Left ventricle myocardium inferior (tissue), 1 donor: ENCODE measurements around the gene NNAT. TPM values are rescaled to one million over a fixed set of nuclear protein-coding genes. Genes with fewer than 3 reads are reported as not detected.
"Not testable (repeated sequence)": the region's sequence is repeated elsewhere in the genome, so short reads cannot be mapped to it uniquely, and the experiment has no call there.

Experiments
- DNase-seq: peaks from one replicate; pipeline ENCODE4 v3.0.0-alpha.2; 2020
- H3K27ac ChIP-seq: fragments of 200-600 bp; replicated peaks from 2 replicates; pipeline ENCODE4 v1.8.0; 2021
- H3K27me3 ChIP-seq: fragments of 200-600 bp; 2 replicates; pipeline ENCODE4 v1.8.0; 2021; ENCODE audit warnings: low read depth
- H3K36me3 ChIP-seq: fragments of 200-600 bp; 2 replicates; pipeline ENCODE4 v1.8.0; 2021
- H3K4me1 ChIP-seq: fragments of 200-600 bp; 2 replicates; pipeline ENCODE4 v1.8.0; 2021
- H3K4me3 ChIP-seq: fragments of 200-600 bp; 2 replicates; pipeline ENCODE4 v1.8.0; 2021; ENCODE audit warnings: mild to moderate bottlenecking, moderate library complexity
- H3K9me3 ChIP-seq: fragments of 200-600 bp; replicated peaks from 2 replicates; pipeline ENCODE4 v1.8.0; 2021
- CTCF ChIP-seq: fragments of 200-600 bp; IDR thresholded peaks from 2 replicates; pipeline ENCODE4 v1.8.0; 2021; ENCODE audit warnings: antibody characterized with exemption, mild to moderate bottlenecking, borderline replicate concordance
- intact Hi-C: fragments of 100-400 bp; cut with micrococcal nuclease; formaldehyde crosslinking; loops from one replicate; pipeline ENCODE4 v1.11.0; 2022
- total RNA-seq: library from RNA; stranded (reverse); fragmentation: NEBNext Ultra II Directional; extraction: Animal tissue kit (Norgen Biotek cat#: 25700); gene quantifications from one replicate; pipeline ENCODE4 v1.2.1, GENCODE V29; 2021
- donor health status: DM: no; HTN: yes; CAD: no; lungs with severe emphysema.

The NNAT gene
- total RNA-seq, 1 donor from 2014 or later: 0.33 TPM

GRCh38 chr20:37481610-37482009 lies 39.4 kb upstream of the NNAT start:
- no peaks in the 10 kb centered on the region for H3K9me3 ChIP-seq
- DNase-seq: no peak
- H3K36me3 ChIP-seq: no peaks in the 10 kb centered on the region
- no peak overlapping the region for H3K4me3 ChIP-seq
- no peaks in the 10 kb centered on the region for H3K4me1 ChIP-seq
- no peak for TF ChIP-seq CTCF
- H3K27me3 ChIP-seq: peaks cover 13% of the 10 kb centered on the region
- H3K27ac ChIP-seq: no peak overlapping the region
- intact Hi-C loops: no loop called here

DNA sequence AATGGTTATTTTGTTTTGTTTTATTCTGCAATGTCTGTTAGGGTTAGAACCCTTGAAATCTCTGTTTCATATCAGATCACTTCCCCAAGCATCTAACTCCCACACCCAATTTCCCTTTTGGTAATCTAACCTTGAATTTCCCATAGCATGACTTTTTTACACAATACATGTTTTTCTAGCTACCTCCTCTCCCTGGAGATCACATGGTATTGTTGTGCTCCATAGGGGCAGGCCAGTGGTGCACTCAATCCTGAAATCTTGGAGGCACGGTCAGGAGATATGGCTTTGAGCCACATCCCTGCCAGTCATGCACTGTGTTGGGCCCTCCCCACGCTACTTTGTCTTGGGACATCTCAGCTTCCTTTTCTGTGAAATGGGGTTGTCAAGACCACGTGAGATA lies 36.7 kb upstream of the NNAT start:
- intact Hi-C loops: no loop called here
- Histone ChIP-seq H3K36me3 (no peaks in the 10 kb centered on the region), H3K9me3 (no peaks in the 10 kb centered on the region), H3K27ac (no peak overlapping the region), H3K27me3 (no peaks in the 10 kb centered on the region), H3K4me3 (no peak overlapping the region), H3K4me1 (no peaks in the 10 kb centered on the region)
- no peak for TF ChIP-seq CTCF
- no peak for DNase-seq

DNA sequence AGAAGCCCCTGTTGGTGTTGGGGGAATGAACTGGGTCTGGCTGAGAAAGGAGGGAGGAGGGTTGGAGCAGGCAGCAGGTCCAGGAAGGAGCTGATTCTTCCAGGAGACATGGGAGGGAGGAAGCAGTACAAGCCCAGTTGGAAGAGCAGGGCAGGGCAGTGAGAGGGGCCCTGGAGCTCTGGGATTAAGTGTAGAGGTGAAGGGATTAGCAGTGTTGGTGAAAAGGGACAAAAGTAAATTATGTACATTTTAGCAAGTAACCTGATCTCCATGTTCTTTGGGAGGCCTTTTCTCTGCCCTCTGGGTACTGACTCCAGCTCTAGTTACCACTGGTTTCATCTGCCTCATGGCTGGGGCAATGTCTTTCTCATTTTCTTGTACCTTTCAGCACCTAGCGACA lies 34.8 kb upstream of the NNAT start:
- H3K27ac ChIP-seq, DNase-seq, H3K27me3 ChIP-seq, intact Hi-C loops, H3K36me3 ChIP-seq, H3K4me3 ChIP-seq, H3K4me1 ChIP-seq, H3K9me3 ChIP-seq: not testable (repeated sequence)

- H3K4me1 ChIP-seq: peaks cover 6% of the 10 kb centered on the region
- intact Hi-C loops: no loop called here
- no peak for TF ChIP-seq CTCF
- no peak overlapping the region for H3K4me3 ChIP-seq
- no peak overlapping the region for H3K27ac ChIP-seq
- no peak for DNase-seq
- H3K9me3 ChIP-seq: no peaks in the 10 kb centered on the region
- H3K36me3 ChIP-seq: peaks cover 10% of the 10 kb centered on the region
- H3K27me3 ChIP-seq: no peaks in the 10 kb centered on the region
Measured at GRCh38 chr20:37490663-37491350, 30.2 kb upstream of the NNAT start.

- no peak for DNase-seq
- Histone ChIP-seq H3K27ac (no peak overlapping the region), H3K4me3 (no peak overlapping the region), H3K4me1 (peaks cover 6% of the 10 kb centered on the region), H3K36me3 (peaks cover 10% of the 10 kb centered on the region), H3K27me3 (no peaks in the 10 kb centered on the region), H3K9me3 (no peaks in the 10 kb centered on the region)
- intact Hi-C loops: no loop called here
- TF ChIP-seq CTCF: no peak
Measured at GRCh38 chr20:37492096-37492625, 28.9 kb upstream of the NNAT start.

- H3K4me3 ChIP-seq: no peak overlapping the region
- DNase-seq: no peak
- no peak overlapping the region for H3K27ac ChIP-seq
- H3K4me1 ChIP-seq: peaks cover 6% of the 10 kb centered on the region
- intact Hi-C loops: no loop called here
- H3K36me3 ChIP-seq: peaks cover 10% of the 10 kb centered on the region
- no peaks in the 10 kb centered on the region for H3K27me3 ChIP-seq
- TF ChIP-seq CTCF: no peak
- no peaks in the 10 kb centered on the region for H3K9me3 ChIP-seq
Measured at GRCh38 chr20:37492945-37493344, 28.1 kb upstream of the NNAT start.
